Ishikawa (cell line): ENCODE measurements around the gene RPS6KB1.

Experiments
- CREB1 ChIP-seq: IDR thresholded peaks from 2 replicates; pipeline ENCODE4 v1.6.1; 2012; ENCODE audit warnings: low read depth
- EGR1 ChIP-seq: IDR thresholded peaks from 2 replicates; pipeline ENCODE4 v1.6.1; 2012
- EP300 ChIP-seq: IDR thresholded peaks from 2 replicates; pipeline ENCODE4 v1.6.1; 2012; ENCODE audit warnings: borderline replicate concordance
- FOXM1 ChIP-seq: IDR thresholded peaks from 2 replicates; pipeline ENCODE4 v1.6.1; 2012; ENCODE audit warnings: low read depth, borderline replicate concordance
- MAX ChIP-seq: IDR thresholded peaks from 2 replicates; pipeline ENCODE4 v1.6.1; 2012
- NFIC ChIP-seq: IDR thresholded peaks from 2 replicates; pipeline ENCODE4 v1.6.1; 2012
- RAD21 ChIP-seq: IDR thresholded peaks from 2 replicates; pipeline ENCODE4 v1.6.1; 2012; ENCODE audit warnings: low read depth

- TF ChIP-seq MAX: no peak
- no peak for TF ChIP-seq EP300
- no peak for TF ChIP-seq EGR1
- no peak for TF ChIP-seq RAD21
- TF ChIP-seq NFIC: no peak
- no peak for TF ChIP-seq CREB1
- no peak for TF ChIP-seq FOXM1
Observed at GRCh38 chr17:59901604-59902003, 8.7 kb downstream of the RPS6KB1 start.
